ENCODE data around the gene PRCC.

- no peak for TF ChIP-seq CTCF (IDR thresholded peaks at IDR 0.05; ENCODE audit: control extremely low read depth in 1 of 3, insufficient read depth in 1 of 3, low read depth in 1 of 3, low read length in 3 of 3)
- TF ChIP-seq SUZ12 (IDR thresholded peaks at IDR 0.05; ENCODE audit: low read length) = no peak
- TF ChIP-seq BACH1 (IDR thresholded peaks at IDR 0.05; ENCODE audit: low read length) = no peak
- no peak for TF ChIP-seq POLR2AphosphoS5 (IDR thresholded peaks at IDR 0.05; ENCODE audit: low read depth, low read length)
- TF ChIP-seq GABPA (IDR thresholded peaks at IDR 0.05; ENCODE audit: borderline replicate concordance, insufficient read depth, low read length) = no peak
- TF ChIP-seq TEAD4 (IDR thresholded peaks at IDR 0.05; ENCODE audit: low read depth, low read length) = no peak
- no peak for TF ChIP-seq GTF2F1 (IDR thresholded peaks at IDR 0.05; ENCODE audit: borderline replicate concordance, low read depth, low read length)
- no peak for TF ChIP-seq JUN (IDR thresholded peaks at IDR 0.05; ENCODE audit: low read depth, low read length)
- no peak for TF ChIP-seq HDAC2 (IDR thresholded peaks at IDR 0.05; ENCODE audit: borderline replicate concordance in 1 of 2, low read depth in 2 of 2, low read length in 2 of 2)
- no peak for TF ChIP-seq SIX5 (IDR thresholded peaks at IDR 0.05; ENCODE audit: low read depth, low read length)
- no peak for TF ChIP-seq PHF8 (conservative IDR thresholded peaks at IDR 0.05; ENCODE audit: low read depth, low read length)
- no peak for TF ChIP-seq POLR2A (IDR thresholded peaks at IDR 0.05; ENCODE audit: control extremely low read depth in 1 of 2, low read depth in 2 of 2, low read length in 2 of 2)
These were observed 24.5 kb upstream of the PRCC start for GRCh38 chr1:156742801-156743200.
